ENCODE measurements around the gene ASXL2. TPM values are rescaled to one million over a fixed set of nuclear protein-coding genes. Genes with fewer than 3 reads are reported as not detected.

The ASXL2 gene
- polyA plus RNA-seq, 3 donors, result 3.6 to 13.4 (median 7.1) TPM

DNA sequence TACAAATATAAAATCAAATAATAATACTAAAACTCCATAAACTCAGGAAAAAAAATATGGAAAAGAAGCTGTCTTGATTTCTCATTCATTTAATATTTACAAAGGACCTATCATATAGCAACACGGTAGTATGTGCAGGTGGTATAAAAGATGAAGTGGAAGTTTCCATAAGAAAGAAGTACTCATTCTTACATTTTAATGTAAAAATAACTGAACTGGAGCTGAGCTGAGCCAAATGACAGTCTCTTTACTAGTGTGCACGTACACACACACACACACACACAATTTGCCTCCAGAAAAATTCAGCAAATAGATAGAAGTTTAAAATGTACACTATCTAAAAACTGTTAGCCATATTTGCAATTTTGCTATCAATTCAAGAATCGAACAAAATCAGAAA, 54.1 kb downstream of the ASXL2 start:
- Histone ChIP-seq H3K79me2 (ENCODE audit: insufficient read depth, low read length) (peaks cover 28% of the 10 kb centered on the region), H4K20me1 (ENCODE audit: insufficient read depth, low read length) (peaks cover 92% of the 10 kb centered on the region), H3K36me3 (replicated peaks in 1 of 2; ENCODE audit: control insufficient read depth in 1 of 2, insufficient read depth in 2 of 2, low read length in 2 of 2) (no peaks in the 10 kb centered on the region), H3K9me3 (replicated peaks in 1 of 2; ENCODE audit: control insufficient read depth in 1 of 2, insufficient read depth in 1 of 2, low read length in 2 of 2) (no peaks in the 10 kb centered on the region), H3K27me3 (ENCODE audit: control insufficient read depth in 2 of 2, insufficient read depth in 2 of 2, low read length in 2 of 2) (no peaks in the 10 kb centered on the region), H3K4me2 (replicated peaks; ENCODE audit: extremely low read depth, low read length, poor library complexity, severe bottlenecking) (no peak overlapping the region), H3K4me3 (replicated peaks in 1 of 3; ENCODE audit: low read depth in 2 of 3, low read length in 3 of 3) (no peak overlapping the region), H3K27ac (ENCODE audit: low read depth in 1 of 2, low read length in 2 of 2) (no peak overlapping the region), H3K4me1 (ENCODE audit: control insufficient read depth in 1 of 2, insufficient read depth in 2 of 2, low read length in 2 of 2) (peaks cover 6 to 11% of the 10 kb centered on the region in 2 donors), H2AFZ (ENCODE audit: insufficient read depth, low read depth, low read length, poor library complexity, severe bottlenecking) (no peak overlapping the region), H3K9ac (ENCODE audit: insufficient read depth, low read length, poor library complexity, severe bottlenecking) (no peak overlapping the region)
- DNase-seq, result no peak
- WGBS (ENCODE audit: insufficient coverage), result no CpG with 5 or more reads among the region's 3 CpGs
- no peak overlapping the region for H3K4me3 Mint-ChIP-seq
- peaks cover 11 to 30% of the 10 kb centered on the region in 2 donors for H3K36me3 Mint-ChIP-seq
- no peak overlapping the region for H3K27ac Mint-ChIP-seq
- no peaks in the 10 kb centered on the region for H3K9me3 Mint-ChIP-seq
- intact Hi-C loops (cut with micrococcal nuclease), result no loop called here
- peaks cover 28% of the 10 kb centered on the region for H3K4me1 Mint-ChIP-seq
- TF ChIP-seq, protein P1, sequence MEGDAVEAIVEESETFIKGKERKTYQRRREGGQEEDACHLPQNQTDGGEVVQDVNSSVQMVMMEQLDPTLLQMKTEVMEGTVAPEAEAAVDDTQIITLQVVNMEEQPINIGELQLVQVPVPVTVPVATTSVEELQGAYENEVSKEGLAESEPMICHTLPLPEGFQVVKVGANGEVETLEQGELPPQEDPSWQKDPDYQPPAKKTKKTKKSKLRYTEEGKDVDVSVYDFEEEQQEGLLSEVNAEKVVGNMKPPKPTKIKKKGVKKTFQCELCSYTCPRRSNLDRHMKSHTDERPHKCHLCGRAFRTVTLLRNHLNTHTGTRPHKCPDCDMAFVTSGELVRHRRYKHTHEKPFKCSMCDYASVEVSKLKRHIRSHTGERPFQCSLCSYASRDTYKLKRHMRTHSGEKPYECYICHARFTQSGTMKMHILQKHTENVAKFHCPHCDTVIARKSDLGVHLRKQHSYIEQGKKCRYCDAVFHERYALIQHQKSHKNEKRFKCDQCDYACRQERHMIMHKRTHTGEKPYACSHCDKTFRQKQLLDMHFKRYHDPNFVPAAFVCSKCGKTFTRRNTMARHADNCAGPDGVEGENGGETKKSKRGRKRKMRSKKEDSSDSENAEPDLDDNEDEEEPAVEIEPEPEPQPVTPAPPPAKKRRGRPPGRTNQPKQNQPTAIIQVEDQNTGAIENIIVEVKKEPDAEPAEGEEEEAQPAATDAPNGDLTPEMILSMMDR (IDR thresholded peaks at IDR 0.05), result no peak
- no peaks in the 10 kb centered on the region for H3K27me3 Mint-ChIP-seq (ENCODE audit: low read depth in 3 of 3)

DNA sequence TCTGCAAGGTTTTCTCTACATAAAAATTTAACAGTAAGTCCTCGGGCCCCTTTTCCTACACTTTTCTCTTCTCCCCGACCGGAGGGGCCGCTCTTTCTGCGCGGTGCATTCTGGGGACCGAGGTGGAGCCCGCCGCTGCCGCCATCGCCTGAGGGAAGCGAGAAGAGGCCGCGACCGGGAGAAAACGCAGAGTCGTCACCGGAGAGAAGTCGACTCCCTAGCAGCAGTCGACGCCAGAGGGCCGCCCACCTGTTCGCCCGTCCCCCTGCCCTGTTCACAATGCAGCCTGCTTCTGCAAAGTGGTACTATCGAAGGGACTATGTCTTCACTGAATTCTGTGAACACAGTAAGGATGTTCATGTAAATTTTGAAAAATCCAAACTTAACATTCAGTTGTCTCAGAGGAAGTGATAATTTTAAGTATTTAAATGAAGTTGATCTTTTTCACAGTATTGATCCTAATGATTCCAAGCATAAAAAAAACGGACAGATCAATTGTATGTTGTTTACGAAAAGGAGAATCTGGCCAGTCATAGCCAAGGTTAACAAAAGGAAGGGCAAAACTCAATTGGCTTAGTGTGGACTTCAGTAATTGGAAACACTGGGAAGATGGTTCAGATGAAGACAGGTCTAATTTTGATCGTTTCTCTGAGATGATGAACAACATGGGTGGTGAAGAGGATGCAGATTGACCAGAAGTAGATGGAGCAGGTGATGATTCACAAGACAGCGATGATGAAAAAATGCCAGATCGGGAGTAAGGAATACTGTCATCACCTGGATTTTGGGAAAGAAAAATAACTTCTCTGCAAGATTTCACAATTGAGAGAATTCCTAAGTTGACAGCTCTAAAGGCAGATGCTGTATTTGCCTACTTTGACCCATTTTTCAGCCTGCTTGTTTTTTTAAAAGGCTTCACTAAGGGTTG, 55.8 kb downstream of the ASXL2 start:
- Histone ChIP-seq H3K27me3 (ENCODE audit: control insufficient read depth in 2 of 2, insufficient read depth in 2 of 2, low read length in 2 of 2) (no peaks in the 10 kb centered on the region), H3K4me2 (replicated peaks; ENCODE audit: extremely low read depth, low read length, poor library complexity, severe bottlenecking) (peak overlapping the region; percentile 55), H3K9me3 (replicated peaks in 1 of 2; ENCODE audit: control insufficient read depth in 1 of 2, insufficient read depth in 1 of 2, low read length in 2 of 2) (no peaks in the 10 kb centered on the region), H3K9ac (ENCODE audit: insufficient read depth, low read length, poor library complexity, severe bottlenecking) (no peak overlapping the region), H2AFZ (ENCODE audit: insufficient read depth, low read depth, low read length, poor library complexity, severe bottlenecking) (peak overlapping the region; percentile 36), H3K4me3 (replicated peaks in 1 of 3; ENCODE audit: low read depth in 2 of 3, low read length in 3 of 3) (peak overlapping the region in 1 of 3 experiments; percentile 46), H3K27ac (ENCODE audit: low read depth in 1 of 2, low read length in 2 of 2) (no peak overlapping the region), H3K36me3 (replicated peaks in 1 of 2; ENCODE audit: control insufficient read depth in 1 of 2, insufficient read depth in 2 of 2, low read length in 2 of 2) (peaks cover 0 to 14% of the 10 kb centered on the region in 2 donors), H3K79me2 (ENCODE audit: insufficient read depth, low read length) (peaks cover 39% of the 10 kb centered on the region), H3K4me1 (ENCODE audit: control insufficient read depth in 1 of 2, insufficient read depth in 2 of 2, low read length in 2 of 2) (peaks cover 6 to 11% of the 10 kb centered on the region in 2 donors), H4K20me1 (ENCODE audit: insufficient read depth, low read length) (peaks cover 91% of the 10 kb centered on the region)
- WGBS (ENCODE audit: insufficient coverage), result 21% methylated on average over 27 of the region's 30 CpGs
- peak overlapping the region; percentile 58 to 73 for H3K4me3 Mint-ChIP-seq
- H3K27me3 Mint-ChIP-seq (ENCODE audit: low read depth in 3 of 3), result no peaks in the 10 kb centered on the region
- H3K36me3 Mint-ChIP-seq, result peaks cover 11 to 29% of the 10 kb centered on the region in 2 donors
- TF ChIP-seq, protein P1 (IDR thresholded peaks at IDR 0.05), result no peak
- intact Hi-C loops (cut with micrococcal nuclease), result no loop called here
- peaks cover 31% of the 10 kb centered on the region for H3K4me1 Mint-ChIP-seq
- no peaks in the 10 kb centered on the region for H3K9me3 Mint-ChIP-seq
- peak in 2 of 3 donors; percentile 1 to 13 for DNase-seq
- peak overlapping the region in 1 of 7 donors; percentile 4 for H3K27ac Mint-ChIP-seq
